HUES64 (cell line): ENCODE data around the gene CAPN15.
"Not testable (repeated sequence)": the region's sequence is repeated elsewhere in the genome, so short reads cannot be mapped to it uniquely, and the experiment has no call there.

Source experiments
- H3K27ac ChIP-seq: 2 replicates; pipeline ENCODE4 v1.7.0; 2013; ENCODE audit warnings: low read depth, low read length, inconsistent platforms
- H3K27me3 ChIP-seq: 2 replicates; pipeline ENCODE4 v1.6.1; 2013; ENCODE audit warnings: mild to moderate bottlenecking, low read length; ENCODE audit not compliant: insufficient read depth
- H3K36me3 ChIP-seq: 2 replicates; pipeline ENCODE4 v1.6.1; 2013; ENCODE audit warnings: mild to moderate bottlenecking, low read length; ENCODE audit not compliant: insufficient read depth
- H3K4me1 ChIP-seq: 2 replicates; pipeline ENCODE4 v1.6.1; 2013; ENCODE audit warnings: mild to moderate bottlenecking, low read length, moderate library complexity; ENCODE audit not compliant: insufficient read depth
- H3K4me3 ChIP-seq: 2 replicates; pipeline ENCODE4 v1.5.1; 2013; ENCODE audit warnings: mild to moderate bottlenecking, low read length, moderate library complexity
- H3K9ac ChIP-seq: 2 replicates; pipeline ENCODE4 v1.6.1; 2013; ENCODE audit warnings: mild to moderate bottlenecking, low read depth, low read length
- H3K9me3 ChIP-seq: 2 replicates; pipeline ENCODE4 v1.6.1; 2013; ENCODE audit warnings: low read depth, low read length; ENCODE audit not compliant: insufficient read depth
- WGBS: fragments of 150-250, 120-280 bp; methylation state at CpG from one replicate; pipeline ENCODE4 v1.1.7; 2013; ENCODE audit warnings: missing lambda C conversion rate; 5-methylcytosine and 5-hydroxymethylcytosine counted together

The CAPN15 gene

GRCh38 chr16:495127-495748 is 32.3 kb upstream of the CAPN15 start:
- Histone ChIP-seq H3K4me1 (peaks cover 14% of the 10 kb centered on the region; the same call in 1 of the 2 replicates), H3K9me3 (no peaks in the 10 kb centered on the region), H3K36me3 (peaks cover 11% of the 10 kb centered on the region; the same call in 1 of the 2 replicates), H3K27ac (no peak overlapping the region), H3K9ac (no peak overlapping the region), H3K27me3 (no peaks in the 10 kb centered on the region), H3K4me3 (no peak overlapping the region)
- WGBS = 74% methylated on average over 11 of the region's 11 CpGs

GRCh38 chr16:496097-496886 is 31.2 kb upstream of the CAPN15 start:
- Histone ChIP-seq H3K9ac (no peak overlapping the region), H3K9me3 (no peaks in the 10 kb centered on the region), H3K4me3 (no peak overlapping the region), H3K36me3 (peaks cover 8% of the 10 kb centered on the region; the same call in 1 of the 2 replicates), H3K27me3 (no peaks in the 10 kb centered on the region), H3K27ac (no peak overlapping the region), H3K4me1 (peaks cover 6% of the 10 kb centered on the region; the same call in 1 of the 2 replicates)
- 91% methylated on average over 21 of the region's 21 CpGs for WGBS

GRCh38 chr16:497258-497657 is 30.3 kb upstream of the CAPN15 start:
- Histone ChIP-seq H3K4me1 (no peaks in the 10 kb centered on the region), H3K9me3 (no peaks in the 10 kb centered on the region), H3K4me3 (no peak overlapping the region), H3K27ac (0 out of 2 replicates have a peak overlapping the region, but pooled peaks have one; percentile 18), H3K36me3 (peaks cover 8% of the 10 kb centered on the region; the same call in 1 of the 2 replicates), H3K9ac (no peak overlapping the region; the same call in 1 of the 2 replicates), H3K27me3 (no peaks in the 10 kb centered on the region)
- WGBS = 88% methylated on average over 11 of the region's 11 CpGs

GRCh38 chr16:499924-500323 is 27.6 kb upstream of the CAPN15 start:
- no peaks in the 10 kb centered on the region for H3K9me3 ChIP-seq
- H3K27ac ChIP-seq = no peak overlapping the region
- 94% methylated on average over 12 of the region's 12 CpGs for WGBS
- H3K36me3 ChIP-seq = 0 out of 2 replicates have a peak, but pooled peaks cover 8% of the 10 kb centered on the region
- no peak overlapping the region for H3K9ac ChIP-seq
- no peaks in the 10 kb centered on the region for H3K4me1 ChIP-seq
- no peaks in the 10 kb centered on the region for H3K27me3 ChIP-seq
- no peak overlapping the region for H3K4me3 ChIP-seq

GRCh38 chr16:500709-501108 is 26.8 kb upstream of the CAPN15 start:
- no peaks in the 10 kb centered on the region for H3K4me1 ChIP-seq
- H3K36me3 ChIP-seq = 0 out of 2 replicates have a peak, but pooled peaks cover 8% of the 10 kb centered on the region
- no peaks in the 10 kb centered on the region for H3K9me3 ChIP-seq
- H3K4me3 ChIP-seq = no peak overlapping the region
- no peaks in the 10 kb centered on the region for H3K27me3 ChIP-seq
- WGBS = 94% methylated on average over 12 of the region's 12 CpGs
- no peak overlapping the region for H3K27ac ChIP-seq
- no peak overlapping the region for H3K9ac ChIP-seq

GRCh38 chr16:502179-502943 is 25.2 kb upstream of the CAPN15 start:
- Histone ChIP-seq H3K9ac (no peak overlapping the region), H3K27me3 (no peaks in the 10 kb centered on the region), H3K36me3 (0 out of 2 replicates have a peak, but pooled peaks cover 12% of the 10 kb centered on the region), H3K27ac (no peak overlapping the region), H3K9me3 (no peaks in the 10 kb centered on the region), H3K4me1 (no peaks in the 10 kb centered on the region), H3K4me3 (no peak overlapping the region)
- WGBS = 93% methylated on average over 22 of the region's 22 CpGs

- no peaks in the 10 kb centered on the region for H3K4me1 ChIP-seq
- H3K9ac ChIP-seq = no peak overlapping the region
- WGBS = 95% methylated on average over 23 of the region's 23 CpGs
- H3K27me3 ChIP-seq = no peaks in the 10 kb centered on the region
- H3K4me3 ChIP-seq = no peak overlapping the region
- H3K27ac ChIP-seq = no peak overlapping the region
- 0 out of 2 replicates have a peak, but pooled peaks cover 7% of the 10 kb centered on the region for H3K36me3 ChIP-seq
- H3K9me3 ChIP-seq = no peaks in the 10 kb centered on the region
Observed at GRCh38 chr16:503150-504071, 24.1 kb upstream of the CAPN15 start.

GRCh38 chr16:505479-506245 is 21.9 kb upstream of the CAPN15 start:
- WGBS = 94% methylated on average over 33 of the region's 33 CpGs
- Histone ChIP-seq H3K9me3 (no peaks in the 10 kb centered on the region), H3K27me3 (no peaks in the 10 kb centered on the region), H3K27ac (no peak overlapping the region), H3K4me1 (no peaks in the 10 kb centered on the region), H3K4me3 (no peak overlapping the region), H3K9ac (no peak overlapping the region; the same call in 1 of the 2 replicates), H3K36me3 (0 out of 2 replicates have a peak, but pooled peaks cover 4% of the 10 kb centered on the region)

- WGBS = 96% methylated on average over 7 of the region's 7 CpGs
- Histone ChIP-seq H3K9me3 (no peaks in the 10 kb centered on the region), H3K4me3 (no peak overlapping the region), H3K9ac (no peak overlapping the region), H3K27ac (no peak overlapping the region), H3K27me3 (no peaks in the 10 kb centered on the region), H3K36me3 (0 out of 2 replicates have a peak, but pooled peaks cover 4% of the 10 kb centered on the region), H3K4me1 (no peaks in the 10 kb centered on the region)
Observed at GRCh38 chr16:506246-506546, 21.3 kb upstream of the CAPN15 start.

GRCh38 chr16:507527-507926 is 20.0 kb upstream of the CAPN15 start:
- 94% methylated on average over 14 of the region's 14 CpGs for WGBS
- H3K36me3 ChIP-seq, H3K27me3 ChIP-seq, H3K9ac ChIP-seq, H3K9me3 ChIP-seq, H3K27ac ChIP-seq, H3K4me1 ChIP-seq, H3K4me3 ChIP-seq: not testable (repeated sequence)
